GM12801 (cell line): Measurements from ENCODE around the gene ATP6V1G2.

Experiments
- TF ChIP-seq, protein P1 (sequence below): IDR thresholded peaks from one replicate; pipeline ENCODE4 v1.5.1; 2011; ENCODE audit warnings: control low read depth; ENCODE audit not compliant: insufficient read length; ENCODE audit errors: extremely low read depth

ATP6V1G2 gene

GRCh38 chr6:31498748-31499147 lies 47.7 kb downstream of the ATP6V1G2 start:
- TF ChIP-seq, protein P1, sequence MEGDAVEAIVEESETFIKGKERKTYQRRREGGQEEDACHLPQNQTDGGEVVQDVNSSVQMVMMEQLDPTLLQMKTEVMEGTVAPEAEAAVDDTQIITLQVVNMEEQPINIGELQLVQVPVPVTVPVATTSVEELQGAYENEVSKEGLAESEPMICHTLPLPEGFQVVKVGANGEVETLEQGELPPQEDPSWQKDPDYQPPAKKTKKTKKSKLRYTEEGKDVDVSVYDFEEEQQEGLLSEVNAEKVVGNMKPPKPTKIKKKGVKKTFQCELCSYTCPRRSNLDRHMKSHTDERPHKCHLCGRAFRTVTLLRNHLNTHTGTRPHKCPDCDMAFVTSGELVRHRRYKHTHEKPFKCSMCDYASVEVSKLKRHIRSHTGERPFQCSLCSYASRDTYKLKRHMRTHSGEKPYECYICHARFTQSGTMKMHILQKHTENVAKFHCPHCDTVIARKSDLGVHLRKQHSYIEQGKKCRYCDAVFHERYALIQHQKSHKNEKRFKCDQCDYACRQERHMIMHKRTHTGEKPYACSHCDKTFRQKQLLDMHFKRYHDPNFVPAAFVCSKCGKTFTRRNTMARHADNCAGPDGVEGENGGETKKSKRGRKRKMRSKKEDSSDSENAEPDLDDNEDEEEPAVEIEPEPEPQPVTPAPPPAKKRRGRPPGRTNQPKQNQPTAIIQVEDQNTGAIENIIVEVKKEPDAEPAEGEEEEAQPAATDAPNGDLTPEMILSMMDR, result no peak

DNA sequence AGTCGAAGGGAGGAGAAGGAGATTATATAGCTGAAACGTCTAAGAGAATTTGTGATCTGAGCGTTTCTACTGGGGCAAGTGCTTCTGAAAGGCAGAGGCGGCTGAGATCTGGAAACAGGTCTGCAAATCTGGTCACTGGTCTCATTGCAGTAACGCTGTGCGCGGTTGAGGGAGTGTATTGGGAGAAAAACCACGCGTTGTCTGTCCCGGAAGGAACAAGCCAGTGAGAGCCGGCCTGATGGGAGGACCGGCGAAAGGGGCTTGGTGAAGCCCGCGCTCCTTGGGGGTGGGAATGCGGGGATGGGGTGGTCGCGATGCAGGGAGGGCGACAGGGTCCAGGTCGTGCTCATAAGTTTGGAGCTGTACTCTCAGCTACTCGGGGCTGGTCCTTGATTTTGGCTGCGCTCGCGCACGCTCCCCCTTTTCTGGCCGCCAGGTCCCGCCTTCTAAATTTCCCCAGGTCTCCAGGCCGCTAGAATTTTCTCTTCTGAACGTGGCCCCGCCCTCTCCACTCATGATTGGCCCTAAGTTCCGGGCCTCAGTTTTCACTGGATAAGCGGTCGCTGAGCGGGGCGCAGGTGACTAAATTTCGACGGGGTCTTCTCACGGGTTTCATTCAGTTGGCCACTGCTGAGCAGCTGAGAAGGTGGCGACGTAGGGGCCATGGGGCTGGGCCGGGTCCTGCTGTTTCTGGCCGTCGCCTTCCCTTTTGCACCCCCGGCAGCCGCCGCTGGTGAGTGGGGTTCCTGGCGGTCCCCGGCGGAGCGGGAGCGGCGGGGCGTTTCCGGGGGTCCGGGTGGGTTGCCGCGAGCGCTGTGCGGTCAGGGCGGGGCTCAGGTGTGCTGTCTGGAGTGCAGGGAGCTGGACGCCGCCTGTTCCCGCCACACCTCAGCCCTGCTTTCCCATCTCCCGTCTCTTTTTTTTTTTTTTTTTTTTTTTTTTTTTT lies 48.6 kb downstream of the ATP6V1G2 start, which contains the start of gene MICB:
TSS of gene MICB (plus strand) at position 615 of the 946 bp plus-strand sequence. CDS start at position 664, 49 bp downstream.
- TF ChIP-seq, protein P1, result no peak

DNA sequence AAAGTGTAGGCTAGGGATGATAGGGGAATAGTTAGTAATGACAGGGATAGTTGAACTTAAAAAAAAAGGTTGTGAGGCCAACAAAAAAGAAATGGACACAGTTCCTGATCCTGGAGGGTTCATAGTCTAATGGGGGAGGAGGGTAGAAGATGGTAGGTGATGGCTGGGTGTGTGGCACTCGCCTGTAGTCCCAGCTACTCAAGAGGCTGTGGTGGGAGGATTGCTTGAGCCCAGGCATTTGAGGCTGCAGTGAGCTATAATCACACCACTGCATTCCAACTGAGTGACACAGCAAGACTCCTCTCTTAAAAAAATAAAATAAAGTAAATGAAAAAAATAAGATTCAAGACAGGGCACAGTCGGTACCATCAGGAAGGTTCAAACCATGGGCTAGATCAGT lies 50.8 kb downstream of the ATP6V1G2 start:
- TF ChIP-seq, protein P1, result no peak
